Testis (tissue), 2 donors: ENCODE measurements around the gene FAM222A.

Experiments used
- CTCF ChIP-seq, 3 experiments: fragments of 450-650 bp in 2 of 3; fragments of 200-600 bp in 1 of 3; sonication (generic) in 1 of 3; IDR thresholded peaks; one replicate each; pipeline ENCODE4 v1.5.1; 2016 to 2019; ENCODE audit warnings: antibody characterized with exemption in 3 of 3, mild to moderate bottlenecking in 2 of 3, moderate library complexity in 1 of 3
- POLR2A ChIP-seq: fragments of 450-650 bp; IDR thresholded peaks from one replicate; pipeline ENCODE4 v1.6.1; 2017; ENCODE audit warnings: antibody characterized with exemption, mild to moderate bottlenecking, moderate library complexity

- TF ChIP-seq CTCF (IDR thresholded peaks at IDR 0.05) (no peak), POLR2A (no peak)
These were observed 20.5 kb upstream of the FAM222A start for GRCh38 chr12:109693160-109693559.
